PC-3 (cell line): ENCODE results near the gene RESP18. TPM values are rescaled to one million over a fixed set of nuclear protein-coding genes. Genes with fewer than 3 reads are reported as not detected.

Experiments used
- ATAC-seq: fragments of 200-7000 bp; cut with Tn5 transposase; 2 replicates; pipeline ENCODE4 v1.9.1; 2020; ENCODE audit warnings: mild to moderate bottlenecking, moderate library complexity
- BruUV-seq: library from RNA; stranded (reverse); fragments of 400-500 nt; replicated peaks from 2 replicates; lab custom pipeline; 2021; lab: Mats Ljungman, UMichigan
- CTCF ChIA-PET: fragments of 300-600 bp; sonication (Branson Sonifier 250); formaldehyde crosslinking; loops from one replicate; lab custom pipeline; 2022; ENCODE audit warnings: antibody characterized with exemption; lab: Charles Lee
- POLR2A ChIA-PET: fragments of 300-600 bp; sonication (Branson Sonifier 250); formaldehyde crosslinking; loops from one replicate; lab custom pipeline; 2022; ENCODE audit warnings: antibody characterized with exemption; ENCODE audit not compliant: unreplicated experiment; lab: Charles Lee
- DNase-seq: peaks from one replicate; pipeline ENCODE4 v3.0.0-alpha.2; 2015
- H2AFZ ChIP-seq: fragments of 300-600 bp; sonication (generic); 2 replicates; pipeline ENCODE4 v1.6.0; 2016; ENCODE audit warnings: antibody characterized with exemption, low read length
- H3F3A ChIP-seq: fragments of 300-600 bp; sonication (generic); one replicate; pipeline ENCODE4 v1.6.0; 2017; ENCODE audit warnings: antibody characterized with exemption, low read length, control low read depth, mild to moderate bottlenecking; ENCODE audit not compliant: unreplicated experiment
- H3K27ac ChIP-seq: fragments of 300-600 bp; sonication (generic); 2 replicates; pipeline ENCODE4 v1.5.1; 2016; ENCODE audit warnings: mild to moderate bottlenecking, low read length
- H3K27me3 ChIP-seq: fragments of 300-600 bp; sonication (generic); 2 replicates; pipeline ENCODE4 v1.6.1; 2016; ENCODE audit warnings: low read length, mixed read lengths
- H3K36me3 ChIP-seq: fragments of 300-600 bp; sonication (generic); 2 replicates; pipeline ENCODE4 v1.6.1; 2016; ENCODE audit warnings: low read depth, mixed run types, low read length, mixed read lengths
- H3K4me1 ChIP-seq: fragments of 300-600 bp; sonication (generic); 2 replicates; pipeline ENCODE4 v1.5.1; 2016; ENCODE audit warnings: low read length; ENCODE audit not compliant: insufficient read depth
- H3K4me2 ChIP-seq: fragments of 300-600 bp; sonication (generic); 2 replicates; pipeline ENCODE4 v1.6.0; 2016; ENCODE audit warnings: low read length
- H3K4me3 ChIP-seq: fragments of 300-600 bp; sonication (generic); 2 replicates; pipeline ENCODE4 v1.5.1; 2016; ENCODE audit warnings: mild to moderate bottlenecking, low read length, mixed read lengths
- H3K79me2 ChIP-seq: fragments of 300-600 bp; sonication (generic); 2 replicates; pipeline ENCODE4 v1.6.1; 2017; ENCODE audit warnings: low read length, mixed read lengths
- H3K9ac ChIP-seq: fragments of 300-600 bp; sonication (generic); 2 replicates; pipeline ENCODE4 v1.6.0; 2016; ENCODE audit warnings: mild to moderate bottlenecking, low read length
- H3K9me2 ChIP-seq: fragments of 300-600 bp; sonication (generic); replicated peaks from 2 replicates; pipeline ENCODE4 v1.6.1; 2016; ENCODE audit warnings: mixed run types, low read length, mixed read lengths
- H3K9me3 ChIP-seq: fragments of 300-600 bp; sonication (generic); 2 replicates; pipeline ENCODE4 v1.6.1; 2016; ENCODE audit warnings: low read length, mixed read lengths
- H4K20me1 ChIP-seq: fragments of 300-600 bp; sonication (generic); 2 replicates; pipeline ENCODE4 v1.6.1; 2016; ENCODE audit warnings: low read length, mixed read lengths
- EZH2 ChIP-seq: fragments of 300-600 bp; sonication (generic); IDR thresholded peaks from one replicate; pipeline ENCODE4 v1.6.1; 2017; ENCODE audit warnings: antibody characterized with exemption, mild to moderate bottlenecking, low read length; ENCODE audit not compliant: unreplicated experiment
- EZH2phosphoT487 ChIP-seq: fragments of 300-600 bp; sonication (generic); IDR thresholded peaks from 2 replicates; pipeline ENCODE4 v1.6.1; 2018; ENCODE audit warnings: mild to moderate bottlenecking, antibody characterized with exemption, low read length, borderline replicate concordance
- intact Hi-C: fragments of 100-400 bp; cut with micrococcal nuclease; formaldehyde crosslinking; loops from 2 replicates; pipeline ENCODE4 v1.9.0; 2023
- total RNA-seq: library from RNA; depleted of rRNA; stranded (reverse); fragments of >200 nt; gene quantifications from 2 replicates; pipeline ENCODE4 v1.2.3, GENCODE V29; 2014
- TF ChIP-seq, protein P1 (sequence below): fragments of 300-600 bp; sonication (generic); conservative IDR thresholded peaks from 2 replicates; pipeline ENCODE4 v1.5.1; 2017; ENCODE audit warnings: antibody characterized with exemption, low read depth, mild to moderate bottlenecking, low read length

The RESP18 gene
- total RNA-seq, 1 experiment from 2014 or later = not detected

GRCh38 chr2:219286436-219287115, 46.0 kb downstream of the RESP18 start:
- Histone ChIP-seq H3K4me2 (no peak overlapping the region), H4K20me1 (no peaks in the 10 kb centered on the region), H3K4me1 (peaks cover 11% of the 10 kb centered on the region), H3K79me2 (no peaks in the 10 kb centered on the region), H3K9me3 (no peaks in the 10 kb centered on the region), H3K9ac (no peak overlapping the region), H3K9me2 (no peaks in the 10 kb centered on the region), H3F3A (no peaks in the 10 kb centered on the region), H3K27ac (no peak overlapping the region), H3K4me3 (no peak overlapping the region), H2AFZ (no peak overlapping the region), H3K36me3 (peaks cover 3% of the 10 kb centered on the region; the same call in 1 of the 2 replicates), H3K27me3 (no peaks in the 10 kb centered on the region)
- ATAC-seq (no peak), DNase-seq (no peak)
- ChIA-PET POLR2A (no interaction called here), CTCF (interaction anchor here (0.5 kb wide), 1 partner anchor 112 kb away, joined by 3 read pairs; no protein-coding TSS in a partner anchor)
- BruUV-seq = TSS peak; percentile 42
- intact Hi-C loops = no loop called here
- TF ChIP-seq EZH2phosphoT487 = no peak
- TF ChIP-seq, protein P1, sequence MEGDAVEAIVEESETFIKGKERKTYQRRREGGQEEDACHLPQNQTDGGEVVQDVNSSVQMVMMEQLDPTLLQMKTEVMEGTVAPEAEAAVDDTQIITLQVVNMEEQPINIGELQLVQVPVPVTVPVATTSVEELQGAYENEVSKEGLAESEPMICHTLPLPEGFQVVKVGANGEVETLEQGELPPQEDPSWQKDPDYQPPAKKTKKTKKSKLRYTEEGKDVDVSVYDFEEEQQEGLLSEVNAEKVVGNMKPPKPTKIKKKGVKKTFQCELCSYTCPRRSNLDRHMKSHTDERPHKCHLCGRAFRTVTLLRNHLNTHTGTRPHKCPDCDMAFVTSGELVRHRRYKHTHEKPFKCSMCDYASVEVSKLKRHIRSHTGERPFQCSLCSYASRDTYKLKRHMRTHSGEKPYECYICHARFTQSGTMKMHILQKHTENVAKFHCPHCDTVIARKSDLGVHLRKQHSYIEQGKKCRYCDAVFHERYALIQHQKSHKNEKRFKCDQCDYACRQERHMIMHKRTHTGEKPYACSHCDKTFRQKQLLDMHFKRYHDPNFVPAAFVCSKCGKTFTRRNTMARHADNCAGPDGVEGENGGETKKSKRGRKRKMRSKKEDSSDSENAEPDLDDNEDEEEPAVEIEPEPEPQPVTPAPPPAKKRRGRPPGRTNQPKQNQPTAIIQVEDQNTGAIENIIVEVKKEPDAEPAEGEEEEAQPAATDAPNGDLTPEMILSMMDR = no peak
- TF ChIP-seq EZH2 = no peak

- no peak overlapping the region for H3K27ac ChIP-seq
- no peaks in the 10 kb centered on the region for H4K20me1 ChIP-seq
- peaks cover 11% of the 10 kb centered on the region for H3K4me1 ChIP-seq
- H3K9me2 ChIP-seq = no peaks in the 10 kb centered on the region
- peaks cover 3% of the 10 kb centered on the region; the same call in 1 of the 2 replicates for H3K36me3 ChIP-seq
- ChIA-PET CTCF (interaction anchor here (0.5 kb wide), 1 partner anchor 113 kb away, joined by 3 read pairs; no protein-coding TSS in a partner anchor), POLR2A (no interaction called here)
- DNase-seq = no peak
- H2AFZ ChIP-seq = no peak overlapping the region
- no peak overlapping the region for H3K9ac ChIP-seq
- no peak for TF ChIP-seq EZH2phosphoT487
- TF ChIP-seq EZH2 = no peak
- TF ChIP-seq, protein P1 = no peak
- H3K4me3 ChIP-seq = no peak overlapping the region
- no peaks in the 10 kb centered on the region for H3K79me2 ChIP-seq
- intact Hi-C loops = no loop called here
- no TSS peak for BruUV-seq
- no peaks in the 10 kb centered on the region for H3K27me3 ChIP-seq
- H3K9me3 ChIP-seq = no peaks in the 10 kb centered on the region
- no peak overlapping the region for H3K4me2 ChIP-seq
- ATAC-seq = no peak
- no peaks in the 10 kb centered on the region for H3F3A ChIP-seq
Observed at GRCh38 chr2:219285894-219286425, 46.6 kb downstream of the RESP18 start.

GRCh38 chr2:219285373-219285735, 47.2 kb downstream of the RESP18 start:
- Histone ChIP-seq H3K27ac (no peak overlapping the region), H3K4me1 (peaks cover 12% of the 10 kb centered on the region), H3K27me3 (no peaks in the 10 kb centered on the region), H3K9me2 (no peaks in the 10 kb centered on the region), H2AFZ (no peak overlapping the region), H3K79me2 (peaks cover 3% of the 10 kb centered on the region), H3K36me3 (peaks cover 3% of the 10 kb centered on the region; the same call in 1 of the 2 replicates), H3K4me3 (no peak overlapping the region), H3K9me3 (no peaks in the 10 kb centered on the region), H3F3A (no peaks in the 10 kb centered on the region), H3K9ac (no peak overlapping the region), H4K20me1 (no peaks in the 10 kb centered on the region), H3K4me2 (no peak overlapping the region)
- TF ChIP-seq EZH2phosphoT487 (no peak), EZH2 (no peak)
- TF ChIP-seq, protein P1 = no peak
- intact Hi-C loops = no loop called here
- no peak for DNase-seq
- CTCF ChIA-PET = no interaction called here
- no peak for ATAC-seq
- no TSS peak for BruUV-seq
- POLR2A ChIA-PET = no interaction called here
